Activated CD8-positive, alpha-beta memory T cell treated with anti-CD3 and anti-CD28 coated beads for 48 hours (primary cell): Measurements from ENCODE around the gene PTPRN2.
"Not testable (repeated sequence)": the region's sequence is repeated elsewhere in the genome, so short reads cannot be mapped to it uniquely, and the experiment has no call there.

Experiments
- DNase-seq, 3 experiments: peaks; one replicate each; pipeline ENCODE4 v3.0.0-alpha.2; 2020; ENCODE audit warnings: low read depth in 2 of 3, low spot score in 2 of 3

PTPRN2 gene

GRCh38 chr7:157951300-157952049 is 636.1 kb downstream of the PTPRN2 start:
- no peak for DNase-seq

GRCh38 chr7:157949711-157950110 is 637.9 kb downstream of the PTPRN2 start:
- DNase-seq = no peak

GRCh38 chr7:157947504-157947903 is 640.1 kb downstream of the PTPRN2 start:
- no peak for DNase-seq

- DNase-seq = no peak
These were observed 641.1 kb downstream of the PTPRN2 start for GRCh38 chr7:157946398-157947060.

GRCh38 chr7:157945401-157945800 is 642.2 kb downstream of the PTPRN2 start:
- DNase-seq = no peak

- DNase-seq = no peak
These were observed 642.8 kb downstream of the PTPRN2 start for GRCh38 chr7:157944734-157945291.

GRCh38 chr7:157944051-157944450 is 643.6 kb downstream of the PTPRN2 start:
- no peak for DNase-seq

GRCh38 chr7:157943561-157943960 is 644.1 kb downstream of the PTPRN2 start:
- DNase-seq = no peak

GRCh38 chr7:157941210-157941609 is 646.4 kb downstream of the PTPRN2 start:
- DNase-seq = no peak

GRCh38 chr7:157940497-157940896 is 647.1 kb downstream of the PTPRN2 start:
- DNase-seq = no peak

GRCh38 chr7:157938211-157938610 is 649.4 kb downstream of the PTPRN2 start:
- DNase-seq = no peak

GRCh38 chr7:157937406-157937805 is 650.2 kb downstream of the PTPRN2 start:
- DNase-seq = no peak

GRCh38 chr7:157936976-157937375 is 650.6 kb downstream of the PTPRN2 start:
- DNase-seq = no peak

- DNase-seq = not testable (repeated sequence)
These were observed 651.9 kb downstream of the PTPRN2 start for GRCh38 chr7:157935721-157936120.

GRCh38 chr7:157933219-157934155 is 654.1 kb downstream of the PTPRN2 start:
- DNase-seq = not testable (repeated sequence)

- DNase-seq = no peak
These were observed 655.0 kb downstream of the PTPRN2 start for GRCh38 chr7:157932498-157933218.

GRCh38 chr7:157930926-157931466 is 656.6 kb downstream of the PTPRN2 start:
- no peak for DNase-seq

GRCh38 chr7:157930441-157930840 is 657.2 kb downstream of the PTPRN2 start:
- no peak for DNase-seq

- no peak for DNase-seq
These were observed 658.0 kb downstream of the PTPRN2 start for GRCh38 chr7:157929671-157930070.

- DNase-seq = no peak
These were observed 658.7 kb downstream of the PTPRN2 start for GRCh38 chr7:157928808-157929425.
